Upper lobe of right lung (tissue), 1 donor: Measurements from ENCODE around the gene MEN1. TPM values are rescaled to one million over a fixed set of nuclear protein-coding genes. Genes with fewer than 3 reads are reported as not detected.

Experiments
- ATAC-seq: fragments of 200-7000 bp; cut with Tn5 transposase; one replicate; pipeline ENCODE4 v1.9.1; 2020; ENCODE audit warnings: mild to moderate bottlenecking, moderate library complexity
- DNase-seq: peaks from one replicate; pipeline ENCODE4 v3.0.0-alpha.2; 2020
- H3K27ac ChIP-seq: fragments of 200-600 bp; one replicate; pipeline ENCODE4 v1.8.0; 2022
- H3K27me3 ChIP-seq: fragments of 200-600 bp; one replicate; pipeline ENCODE4 v1.8.0; 2022; ENCODE audit warnings: mild to moderate bottlenecking
- H3K36me3 ChIP-seq: fragments of 200-600 bp; one replicate; pipeline ENCODE4 v1.8.0; 2022
- H3K4me1 ChIP-seq: fragments of 200-600 bp; one replicate; pipeline ENCODE4 v1.8.0; 2022
- H3K4me3 ChIP-seq: fragments of 200-600 bp; one replicate; pipeline ENCODE4 v1.8.0; 2022; ENCODE audit warnings: mild to moderate bottlenecking
- H3K9me3 ChIP-seq: fragments of 200-600 bp; one replicate; pipeline ENCODE4 v1.8.0; 2022
- intact Hi-C: fragments of 100-400 bp; cut with DNase I; formaldehyde crosslinking; loops from one replicate; pipeline ENCODE4 v1.11.0; 2022
- total RNA-seq: library from RNA; stranded (reverse); fragmentation: NEBNext Ultra II Directional; extraction: Animal tissue kit (Norgen Biotek cat#: 25700); gene quantifications from one replicate; pipeline ENCODE4 v1.2.1, GENCODE V29; 2021
- TF ChIP-seq, protein P1 (sequence below): fragments of 200-600 bp; IDR thresholded peaks from one replicate; pipeline ENCODE4 v1.8.0; 2022; ENCODE audit warnings: antibody characterized with exemption
- donor health status: DM: no; HTN: yes; CAD: no; lungs with severe emphysema.

The MEN1 gene
- total RNA-seq, 1 donor from 2014 or later: 22.5 TPM

DNA sequence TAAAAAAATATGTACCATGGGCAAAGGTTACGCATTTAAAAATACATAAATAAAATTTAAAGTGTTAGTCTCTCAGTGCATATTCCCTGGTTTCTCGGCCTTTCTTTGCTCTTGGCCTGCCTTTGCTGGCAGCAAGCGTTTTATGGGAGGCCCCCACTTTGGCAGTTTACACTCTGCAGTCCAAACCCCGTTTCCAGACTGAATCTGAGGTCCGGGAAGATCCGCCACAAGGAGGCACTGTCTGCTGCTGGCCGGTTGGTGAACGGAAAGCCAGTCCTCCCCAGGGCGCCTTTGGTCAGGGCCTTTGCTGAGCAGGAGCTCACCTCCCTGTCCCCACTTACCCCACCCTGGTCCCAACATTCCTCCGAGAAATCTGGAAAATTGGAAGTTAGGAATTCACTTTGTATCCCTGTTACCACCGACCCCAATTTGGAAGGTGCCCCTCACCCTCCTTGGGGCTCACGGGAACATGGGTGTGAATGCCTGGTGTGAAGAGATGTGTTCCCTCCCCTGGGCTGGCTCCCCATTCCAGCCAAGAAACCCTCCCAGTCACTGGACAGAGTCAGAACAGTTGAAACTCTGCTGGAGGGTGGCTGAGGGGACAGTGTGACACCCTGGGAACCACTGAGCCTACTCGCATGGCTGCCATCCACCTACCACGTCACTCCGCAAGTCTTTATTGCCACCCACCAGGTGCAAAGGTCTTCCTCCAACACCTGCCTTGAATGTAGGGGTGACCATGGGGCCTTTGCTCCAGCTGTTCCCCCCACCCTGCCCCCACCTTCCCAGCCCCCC lies 22.6 kb downstream of the MEN1 start:
- Histone ChIP-seq H3K4me1 (peaks cover 7% of the 10 kb centered on the region), H3K9me3 (no peaks in the 10 kb centered on the region), H3K4me3 (no peak overlapping the region), H3K27ac (no peak overlapping the region), H3K36me3 (peaks cover 25% of the 10 kb centered on the region), H3K27me3 (no peaks in the 10 kb centered on the region)
- ATAC-seq (peak; percentile 86), DNase-seq (peak; percentile 81)
- intact Hi-C loops: no loop called here
- TF ChIP-seq, protein P1, sequence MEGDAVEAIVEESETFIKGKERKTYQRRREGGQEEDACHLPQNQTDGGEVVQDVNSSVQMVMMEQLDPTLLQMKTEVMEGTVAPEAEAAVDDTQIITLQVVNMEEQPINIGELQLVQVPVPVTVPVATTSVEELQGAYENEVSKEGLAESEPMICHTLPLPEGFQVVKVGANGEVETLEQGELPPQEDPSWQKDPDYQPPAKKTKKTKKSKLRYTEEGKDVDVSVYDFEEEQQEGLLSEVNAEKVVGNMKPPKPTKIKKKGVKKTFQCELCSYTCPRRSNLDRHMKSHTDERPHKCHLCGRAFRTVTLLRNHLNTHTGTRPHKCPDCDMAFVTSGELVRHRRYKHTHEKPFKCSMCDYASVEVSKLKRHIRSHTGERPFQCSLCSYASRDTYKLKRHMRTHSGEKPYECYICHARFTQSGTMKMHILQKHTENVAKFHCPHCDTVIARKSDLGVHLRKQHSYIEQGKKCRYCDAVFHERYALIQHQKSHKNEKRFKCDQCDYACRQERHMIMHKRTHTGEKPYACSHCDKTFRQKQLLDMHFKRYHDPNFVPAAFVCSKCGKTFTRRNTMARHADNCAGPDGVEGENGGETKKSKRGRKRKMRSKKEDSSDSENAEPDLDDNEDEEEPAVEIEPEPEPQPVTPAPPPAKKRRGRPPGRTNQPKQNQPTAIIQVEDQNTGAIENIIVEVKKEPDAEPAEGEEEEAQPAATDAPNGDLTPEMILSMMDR: peak; percentile 69

DNA sequence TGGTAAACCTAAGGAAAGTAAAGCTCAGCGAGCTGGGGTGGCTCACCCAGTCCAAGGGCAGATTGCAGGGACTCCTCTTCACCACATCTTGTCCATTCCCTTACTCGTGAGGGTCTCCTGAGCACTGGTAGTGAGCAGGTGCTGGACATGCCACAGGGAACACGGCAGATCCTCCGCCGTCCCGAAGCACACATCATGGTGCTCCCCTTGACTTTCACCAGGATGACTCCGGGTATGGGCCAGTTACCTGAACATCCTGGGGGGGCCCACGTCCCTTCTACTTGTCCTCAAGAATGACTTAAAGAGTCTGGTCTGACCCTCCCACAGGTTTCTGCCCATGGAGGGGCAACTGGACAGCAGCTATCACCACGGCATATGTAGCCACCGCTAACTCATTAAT lies 24.0 kb downstream of the MEN1 start:
- Histone ChIP-seq H3K36me3 (peaks cover 25% of the 10 kb centered on the region), H3K27me3 (no peaks in the 10 kb centered on the region), H3K27ac (no peak overlapping the region), H3K9me3 (no peaks in the 10 kb centered on the region), H3K4me3 (no peak overlapping the region), H3K4me1 (peaks cover 7% of the 10 kb centered on the region)
- DNase-seq: peak; percentile 43
- intact Hi-C loops: no loop called here
- TF ChIP-seq, protein P1: no peak
- ATAC-seq: no peak

DNA sequence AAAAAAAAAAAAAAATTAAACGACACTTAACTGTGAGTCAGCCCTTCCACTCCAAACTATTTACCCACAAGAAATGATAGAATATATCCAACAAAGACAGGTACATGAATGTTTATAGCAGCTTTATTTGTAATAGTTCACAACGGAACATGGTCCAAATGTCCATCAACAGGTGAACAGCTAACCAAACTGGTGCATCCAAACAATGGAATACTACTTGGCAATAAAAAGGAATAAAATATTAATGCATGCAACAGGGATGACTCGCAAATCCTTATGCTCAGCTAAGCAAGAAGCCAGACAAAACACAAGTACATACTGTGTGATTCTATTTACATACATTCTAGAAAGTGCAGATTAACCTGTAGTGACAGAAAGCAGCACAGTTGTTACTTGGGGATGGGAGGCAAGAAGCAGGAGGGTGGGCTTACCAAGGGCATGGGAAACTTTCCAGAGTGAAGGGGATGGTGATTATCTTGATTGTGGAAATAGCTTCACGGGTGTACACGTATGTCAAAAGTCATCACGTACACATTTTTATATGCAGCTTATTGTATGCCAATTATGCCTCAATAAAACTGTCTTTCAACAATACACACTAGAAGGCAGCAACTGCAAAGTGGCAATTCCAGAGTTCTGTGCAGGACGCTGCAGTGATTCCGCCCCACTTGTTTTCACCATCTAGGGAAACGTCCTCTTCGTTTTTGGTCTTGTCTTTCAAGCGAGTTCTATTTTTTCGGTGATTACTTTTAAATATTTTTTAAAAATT lies 25.4 kb downstream of the MEN1 start:
- H3K4me3 ChIP-seq: no peak overlapping the region
- intact Hi-C loops: no loop called here
- DNase-seq (no peak), ATAC-seq (no peak)
- no peaks in the 10 kb centered on the region for H3K9me3 ChIP-seq
- H3K4me1 ChIP-seq: peaks cover 7% of the 10 kb centered on the region
- H3K36me3 ChIP-seq: peaks cover 18% of the 10 kb centered on the region
- no peaks in the 10 kb centered on the region for H3K27me3 ChIP-seq
- TF ChIP-seq, protein P1: no peak
- no peak overlapping the region for H3K27ac ChIP-seq

DNA sequence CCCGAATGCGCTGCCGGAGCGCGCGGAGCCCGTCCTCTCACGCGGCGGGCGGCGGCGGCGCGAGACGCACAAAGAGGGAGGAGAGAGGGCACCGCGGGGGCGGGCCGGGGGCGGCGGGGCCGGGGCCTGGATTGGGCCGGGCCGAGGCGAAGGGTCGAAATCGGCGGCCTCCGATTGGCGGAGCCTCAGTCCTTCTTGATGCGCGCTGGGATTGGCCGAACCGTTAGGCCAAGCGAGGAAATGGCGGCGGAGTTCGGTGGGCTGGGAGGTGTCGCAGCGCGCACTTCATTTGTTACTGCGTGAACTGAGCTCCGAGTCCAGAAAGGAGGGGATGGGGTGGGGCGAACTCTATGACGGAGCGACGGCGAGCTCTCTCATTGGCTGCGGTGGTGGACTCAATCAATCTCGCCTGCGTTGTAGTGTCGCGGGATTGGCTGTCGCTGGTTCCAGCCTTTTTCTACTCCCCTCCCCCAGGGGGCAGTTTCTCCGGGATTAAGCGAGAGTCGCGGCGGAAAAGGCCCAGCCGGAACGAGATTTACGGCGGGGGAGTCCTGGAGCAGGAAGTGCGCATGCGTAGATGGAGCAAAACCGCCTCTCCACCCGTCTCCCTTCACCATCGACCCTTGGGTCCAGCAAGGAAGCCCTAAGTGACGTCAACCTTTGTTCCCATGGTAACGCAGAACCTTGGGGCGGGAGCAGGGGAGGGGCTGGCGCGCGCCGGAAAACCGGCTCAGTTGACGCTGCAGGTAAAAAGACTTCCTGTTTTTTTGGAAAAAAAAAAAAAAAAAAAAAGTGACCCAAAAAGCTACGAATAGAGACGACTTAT lies 31.7 kb downstream of the MEN1 start, which contains the start of gene SF1:
Gene SF1, minus strand, starts transcription at position 70 of the 826 bp plus-strand sequence. CDS start 150 bp downstream, outside the sequence.
- DNase-seq: peak; percentile 98
- H3K9me3 ChIP-seq: no peaks in the 10 kb centered on the region
- H3K36me3 ChIP-seq: peaks cover 33% of the 10 kb centered on the region
- H3K4me1 ChIP-seq: peaks cover 35% of the 10 kb centered on the region
- no peaks in the 10 kb centered on the region for H3K27me3 ChIP-seq
- peak; percentile 94 for ATAC-seq
- TF ChIP-seq, protein P1: peak; percentile 23
- peak within 1 kb of the TSS; percentile 98 for H3K27ac ChIP-seq
- intact Hi-C loops: no loop called here
- H3K4me3 ChIP-seq: peak within 1 kb of the TSS; percentile 82

DNA sequence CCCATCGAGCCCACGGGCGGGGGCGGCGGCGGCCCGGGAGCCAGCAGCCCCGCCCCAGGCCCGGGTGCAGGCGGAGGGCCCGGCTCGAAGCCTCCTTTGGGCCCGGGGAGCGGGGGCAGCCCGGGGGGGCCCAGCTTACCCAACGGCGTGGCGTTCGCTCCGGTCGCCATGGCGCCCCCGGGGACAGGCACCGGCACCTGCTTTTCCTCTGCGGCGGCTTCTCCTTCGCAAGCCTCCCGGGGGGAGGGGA lies 32.2 kb downstream of the MEN1 start:
- peak overlapping the region; percentile 82 for H3K4me3 ChIP-seq
- ATAC-seq (no peak), DNase-seq (no peak)
- H3K27ac ChIP-seq: peak overlapping the region; percentile 98
- H3K36me3 ChIP-seq: peaks cover 38% of the 10 kb centered on the region
- H3K9me3 ChIP-seq: no peaks in the 10 kb centered on the region
- no peaks in the 10 kb centered on the region for H3K27me3 ChIP-seq
- peaks cover 35% of the 10 kb centered on the region for H3K4me1 ChIP-seq
- intact Hi-C loops: no loop called here
- TF ChIP-seq, protein P1: no peak
